ENCODE results near the gene SMYD3.

The SMYD3 gene

GRCh38 chr1:246511203-246511602 lies 4.1 kb upstream of the SMYD3 start:
- H3K4me3 ChIP-seq (ENCODE audit: low read length): no peak overlapping the region
- no peak for TF ChIP-seq CTCF (conservative IDR thresholded peaks at IDR 0.05; ENCODE audit: low read depth, low read length)
- no peak for DNase-seq (ENCODE audit: low read depth)

- H3K4me3 ChIP-seq (ENCODE audit: low read length): no peak overlapping the region
- no peak for TF ChIP-seq CTCF (conservative IDR thresholded peaks at IDR 0.05; ENCODE audit: low read depth, low read length)
- no peak for DNase-seq (ENCODE audit: low read depth)
Observed at GRCh38 chr1:246510147-246511030, 3.3 kb upstream of the SMYD3 start.

- no peak for DNase-seq (ENCODE audit: low read depth)
- H3K4me3 ChIP-seq (ENCODE audit: low read length): no peak overlapping the region
- TF ChIP-seq CTCF (conservative IDR thresholded peaks at IDR 0.05; ENCODE audit: low read depth, low read length): no peak
Observed at GRCh38 chr1:246508897-246509688, 2.0 kb upstream of the SMYD3 start.

- TF ChIP-seq CTCF (conservative IDR thresholded peaks at IDR 0.05; ENCODE audit: low read depth, low read length): no peak
- peak overlapping the region; percentile 90 for H3K4me3 ChIP-seq (ENCODE audit: low read length)
- DNase-seq (ENCODE audit: low read depth): no peak
Observed at GRCh38 chr1:246506367-246506673, 759 bp downstream of the SMYD3 start.

GRCh38 chr1:246503341-246503740 lies 3.7 kb downstream of the SMYD3 start:
- no peak for DNase-seq (ENCODE audit: low read depth)
- H3K4me3 ChIP-seq (ENCODE audit: low read length): no peak overlapping the region
- no peak for TF ChIP-seq CTCF (conservative IDR thresholded peaks at IDR 0.05; ENCODE audit: low read depth, low read length)

- peak; percentile 32 for DNase-seq (ENCODE audit: low read depth)
- H3K4me3 ChIP-seq (ENCODE audit: low read length): no peak overlapping the region
- TF ChIP-seq CTCF (conservative IDR thresholded peaks at IDR 0.05; ENCODE audit: low read depth, low read length): peak; percentile 63
Observed at GRCh38 chr1:246497331-246497915, 9.7 kb downstream of the SMYD3 start.
